Gastrocnemius medialis (tissue), 4 donors: ENCODE measurements around the gene SLC15A4. TPM values are rescaled to one million over a fixed set of nuclear protein-coding genes. Genes with fewer than 3 reads are reported as not detected.

Experiments
- ATAC-seq, 2 donors: fragments of 150-250 bp; one replicate each; pipeline ENCODE4 v1.9.1; 2016
- DNase-seq, 2 donors: peaks; one replicate each; pipeline ENCODE4 v3.0.0-alpha.2; 2019
- H3K27ac ChIP-seq, 4 donors: fragments of 200-600 bp; sonication (generic); 1 replicate in 1 of 4; 2 replicates in 3 of 4; pipeline ENCODE4 v1.5.1; 2016 to 2018; ENCODE audit warnings: mild to moderate bottlenecking in 2 of 4, moderate library complexity in 1 of 4
- H3K27me3 ChIP-seq, 3 donors: fragments of 200-600 bp; sonication (generic) in 2 of 3; 1 replicate in 1 of 3; 2 replicates in 2 of 3; pipeline versions ENCODE4 v1.5.1 to v1.6.0; 2016 to 2019; ENCODE audit warnings: mild to moderate bottlenecking in 1 of 3, moderate library complexity in 1 of 3
- H3K36me3 ChIP-seq, 2 donors: fragments of 200-600 bp; sonication (generic) in 1 of 2; one replicate each; pipeline ENCODE4 v1.5.1; 2017 to 2018
- H3K4me1 ChIP-seq, 2 donors: fragments of 200-600 bp; sonication (generic) in 1 of 2; one replicate each; pipeline ENCODE4 v1.5.1; 2016 to 2017; ENCODE audit warnings: mild to moderate bottlenecking in 2 of 2
- H3K4me3 ChIP-seq, 4 donors: fragments of 200-600 bp; sonication (generic) in 3 of 4; 1 replicate in 1 of 4; 2 replicates in 3 of 4; pipeline ENCODE4 v1.5.1; 2016 to 2019; ENCODE audit warnings: mild to moderate bottlenecking in 2 of 4
- H3K9me3 ChIP-seq, 3 donors: fragments of 200-600 bp; sonication (generic) in 2 of 3; 1 replicate in 1 of 3; 2 replicates in 2 of 3; pipeline ENCODE4 v1.5.1; 2016 to 2019
- CTCF ChIP-seq, 5 experiments: fragments of 450-650 bp in 3 of 5; fragments of 200-600 bp in 2 of 5; sonication (generic) in 2 of 5; IDR thresholded peaks in 4 of 5; conservative IDR thresholded peaks in 1 of 5; 1 replicate in 4 of 5; 2 replicates in 1 of 5; pipeline ENCODE4 v1.5.1; 2016 to 2019; ENCODE audit warnings: antibody characterized with exemption in 5 of 5, mild to moderate bottlenecking in 3 of 5, moderate library complexity in 3 of 5
- POLR2A ChIP-seq, 2 donors: fragments of 450-650 bp; IDR thresholded peaks; one replicate each; pipeline ENCODE4 v1.6.1; 2017; ENCODE audit warnings: antibody characterized with exemption in 2 of 2, mild to moderate bottlenecking in 2 of 2, moderate library complexity in 2 of 2
- in situ Hi-C, 4 donors: fragments of 200-750 bp; cut with MboI; loops; one replicate each; pipeline versions ENCODE4 v1.15.0 to v1.8.0; 2017; ENCODE audit warnings: low sequenced_read_pairs in 4 of 4
- intact Hi-C: fragments of 100-400 bp; cut with DNase I; formaldehyde crosslinking; loops from one replicate; pipeline ENCODE4 v1.15.1; 2023; ENCODE audit warnings: low total_unique reads
- total RNA-seq, 4 donors: library from RNA; depleted of rRNA; stranded (reverse); fragments of >200 nt; gene quantifications; one replicate each; pipeline versions ENCODE4 v1.1.0 to v1.2.3, GENCODE V29; 2016

The SLC15A4 gene
- total RNA-seq, 4 donors from 2014 or later, result 59.8 to 122 (median 79.1) TPM

- Histone ChIP-seq H3K36me3 (no peaks in the 10 kb centered on the region), H3K4me3 (peak overlapping the region in 2 of 4 donors; percentile 5 to 10), H3K27ac (peak overlapping the region; percentile 86 to 98 (median 96)), H3K9me3 (no peaks in the 10 kb centered on the region), H3K4me1 (peaks cover 81 to 84% of the 10 kb centered on the region in 2 donors), H3K27me3 (no peaks in the 10 kb centered on the region)
- ATAC-seq (no peak), DNase-seq (no peak)
- TF ChIP-seq POLR2A (IDR thresholded peaks at IDR 0.05), result no peak
- no peak for TF ChIP-seq CTCF (IDR thresholded peaks at IDR 0.05 in 4 of 5, conservative IDR thresholded peaks at IDR 0.05 in 1 of 5)
- intact Hi-C loops (loop anchor here (5.0 kb wide), 1 partner anchor 33 kb away; no protein-coding TSS in a partner anchor), in situ Hi-C loops (no loop called here)
Measured at GRCh38 chr12:128820253-128820652, 3.5 kb downstream of the SLC15A4 start.

GRCh38 chr12:128819293-128820144 lies 4.2 kb downstream of the SLC15A4 start:
- no peak for TF ChIP-seq CTCF (IDR thresholded peaks at IDR 0.05 in 4 of 5, conservative IDR thresholded peaks at IDR 0.05 in 1 of 5)
- TF ChIP-seq POLR2A (IDR thresholded peaks at IDR 0.05), result peak; percentile 34 to 50
- H3K27me3 ChIP-seq, result no peaks in the 10 kb centered on the region
- intact Hi-C loops (loop anchor here (5.0 kb wide), 1 partner anchor 32 kb away; no protein-coding TSS in a partner anchor), in situ Hi-C loops (no loop called here)
- peak in 1 of 2 donors; percentile 56 for DNase-seq
- no peaks in the 10 kb centered on the region for H3K36me3 ChIP-seq
- H3K4me1 ChIP-seq, result peaks cover 80 to 84% of the 10 kb centered on the region in 2 donors
- ATAC-seq, result no peak
- peak overlapping the region; percentile 86 to 98 (median 96) for H3K27ac ChIP-seq
- H3K9me3 ChIP-seq, result no peaks in the 10 kb centered on the region
- H3K4me3 ChIP-seq, result peak overlapping the region in 3 of 4 donors; percentile 2 to 10 (median 5)

- H3K4me3 ChIP-seq, result peak overlapping the region in 1 of 4 donors; percentile 3
- ATAC-seq, result peak; percentile 17 to 22
- intact Hi-C loops, result no loop called here
Measured at GRCh38 chr12:128818065-128819022, 5.4 kb downstream of the SLC15A4 start.

More at GRCh38 chr12:128818065-128819022, 5.4 kb downstream of the SLC15A4 start:
- no peak for DNase-seq
- peaks cover 89 to 94% of the 10 kb centered on the region in 2 donors for H3K4me1 ChIP-seq
- in situ Hi-C loops, result no loop called here
- H3K27ac ChIP-seq, result peak overlapping the region; percentile 86 to 98 (median 96)
- no peaks in the 10 kb centered on the region for H3K27me3 ChIP-seq
- no peaks in the 10 kb centered on the region for H3K36me3 ChIP-seq
- no peak for TF ChIP-seq POLR2A (IDR thresholded peaks at IDR 0.05)
- TF ChIP-seq CTCF (IDR thresholded peaks at IDR 0.05 in 4 of 5, conservative IDR thresholded peaks at IDR 0.05 in 1 of 5), result no peak
- no peaks in the 10 kb centered on the region for H3K9me3 ChIP-seq
